DLD1 (cell line): Measurements from ENCODE around the gene NAPB.
"Not testable (repeated sequence)": the region's sequence is repeated elsewhere in the genome, so short reads cannot be mapped to it uniquely, and the experiment has no call there.

ENCODE experiments used
- in situ Hi-C: cut with HindIII; loops from 2 replicates; pipeline ENCODE4 v1.10.0; 2017; ENCODE audit warnings: low sequenced_read_pairs

NAPB gene

GRCh38 chr20:23420943-23421931 lies at the start of gene NAPB:
Gene NAPB (minus strand): TSS chr20:23421488. CDS start chr20:23421402, 86 bp downstream.
- in situ Hi-C loops, result loop anchor here (25.0 kb wide), 1 partner anchor 191 kb away; the partner anchor contains the start of gene CST9

GRCh38 chr20:23466961-23467360 lies 45.7 kb upstream of the NAPB start:
- in situ Hi-C loops, result not testable (repeated sequence)

- in situ Hi-C loops, result no loop called here
These were observed 39.9 kb upstream of the NAPB start for GRCh38 chr20:23461180-23461579.

- in situ Hi-C loops, result no loop called here
These were observed 38.3 kb upstream of the NAPB start for GRCh38 chr20:23459461-23460150.

GRCh38 chr20:23456873-23457272 lies 35.6 kb upstream of the NAPB start:
- in situ Hi-C loops, result no loop called here

GRCh38 chr20:23456409-23456808 lies 35.1 kb upstream of the NAPB start:
- in situ Hi-C loops, result no loop called here

GRCh38 chr20:23455639-23456038 lies 34.4 kb upstream of the NAPB start:
- in situ Hi-C loops, result no loop called here

GRCh38 chr20:23454816-23455215 lies 33.5 kb upstream of the NAPB start:
- in situ Hi-C loops, result no loop called here

GRCh38 chr20:23453549-23454543 lies 32.6 kb upstream of the NAPB start:
- in situ Hi-C loops, result no loop called here

- in situ Hi-C loops, result no loop called here
These were observed 31.5 kb upstream of the NAPB start, which contains the start of gene CST11 for GRCh38 chr20:23452776-23453175. Gene CST11 (minus strand): TSS chr20:23452876. CDS start chr20:23452811, 65 bp downstream.

GRCh38 chr20:23451956-23452487 lies 30.7 kb upstream of the NAPB start:
- in situ Hi-C loops, result no loop called here

- in situ Hi-C loops, result no loop called here
These were observed 29.6 kb upstream of the NAPB start for GRCh38 chr20:23450877-23451276.

- in situ Hi-C loops, result no loop called here
These were observed 28.1 kb upstream of the NAPB start for GRCh38 chr20:23449421-23449820.

GRCh38 chr20:23448167-23448566 lies 26.9 kb upstream of the NAPB start:
- in situ Hi-C loops, result no loop called here

- in situ Hi-C loops, result no loop called here
These were observed 25.2 kb upstream of the NAPB start for GRCh38 chr20:23446505-23446904.

GRCh38 chr20:23445596-23446217 lies 24.4 kb upstream of the NAPB start:
- in situ Hi-C loops, result no loop called here

- in situ Hi-C loops, result no loop called here
These were observed 23.6 kb upstream of the NAPB start for GRCh38 chr20:23444859-23445258.

- in situ Hi-C loops, result no loop called here
These were observed 21.1 kb upstream of the NAPB start for GRCh38 chr20:23442436-23442835.

GRCh38 chr20:23441850-23442313 lies 20.6 kb upstream of the NAPB start:
- in situ Hi-C loops, result no loop called here

GRCh38 chr20:23440004-23440403 lies 18.7 kb upstream of the NAPB start:
- in situ Hi-C loops, result no loop called here
